GM08714 (cell line): ENCODE results near the gene MTMR3.

Source experiments
- H3K4me3 ChIP-seq: fragments of 200-500 bp; sonication (Bioruptor generic); 2 replicates; pipeline ENCODE4 v1.5.1; 2014; ENCODE audit warnings: mild to moderate bottlenecking, low read length, inconsistent platforms
- ZNF274 ChIP-seq: IDR thresholded peaks from 2 replicates; pipeline ENCODE4 v1.6.1; 2012; ENCODE audit warnings: mild to moderate bottlenecking, low read depth, low read length

MTMR3 gene

GRCh38 chr22:30005213-30005857 lies 122.4 kb downstream of the MTMR3 start:
- no peak for TF ChIP-seq ZNF274
- H3K4me3 ChIP-seq, result no peak overlapping the region

DNA sequence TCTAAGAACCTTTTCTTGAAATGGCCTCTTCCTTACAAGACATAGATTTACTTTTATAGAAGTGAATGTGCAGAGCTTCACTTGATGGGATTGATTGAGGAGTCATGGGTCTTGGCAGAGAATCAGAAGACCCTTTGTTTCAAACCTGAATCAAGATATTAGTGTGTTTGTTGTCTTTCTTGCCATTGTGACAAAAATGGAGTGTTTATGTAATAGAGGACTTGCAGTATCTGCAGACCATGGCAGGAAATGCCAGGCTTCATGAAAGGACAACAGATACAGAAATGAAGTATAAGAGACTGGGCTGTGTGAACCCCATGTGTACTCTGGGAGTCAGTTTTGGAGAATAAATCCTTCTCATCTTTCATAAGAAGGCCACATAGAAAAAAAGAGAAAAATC lies 124.4 kb downstream of the MTMR3 start:
- H3K4me3 ChIP-seq, result no peak overlapping the region
- no peak for TF ChIP-seq ZNF274

- TF ChIP-seq ZNF274, result no peak
- no peak overlapping the region for H3K4me3 ChIP-seq
Measured at GRCh38 chr22:30008401-30008800, 125.4 kb downstream of the MTMR3 start.

GRCh38 chr22:30009478-30009877 lies 126.5 kb downstream of the MTMR3 start:
- H3K4me3 ChIP-seq, result no peak overlapping the region
- TF ChIP-seq ZNF274, result no peak

DNA sequence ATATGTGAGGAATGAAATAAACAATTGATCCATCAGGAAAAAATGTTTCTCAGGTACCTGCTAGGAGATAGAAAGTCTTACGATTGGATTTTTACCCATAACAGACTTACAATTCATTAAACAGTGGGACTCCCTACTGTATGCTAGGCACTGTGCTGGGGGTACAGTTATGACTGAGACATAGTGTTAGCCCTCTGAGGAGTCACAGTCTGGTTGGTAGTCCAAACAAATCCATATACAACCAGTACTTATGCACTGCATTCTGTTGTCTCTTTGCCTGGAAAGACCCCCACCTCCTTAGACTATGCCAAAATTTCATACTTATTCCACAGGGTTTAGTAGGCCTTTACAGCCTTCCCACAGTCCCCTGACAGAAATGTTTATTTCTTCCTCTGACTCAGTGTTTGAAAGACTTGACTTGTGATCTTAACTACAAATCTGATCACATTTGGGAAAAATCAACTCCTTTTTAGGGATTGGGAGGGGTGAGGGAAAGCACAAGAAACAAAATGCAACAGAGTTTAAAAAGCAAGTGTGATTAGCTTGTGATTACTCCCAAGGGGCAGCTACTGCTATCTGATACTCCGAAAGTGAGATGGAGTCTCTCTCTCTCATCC lies 127.9 kb downstream of the MTMR3 start:
- no peak for TF ChIP-seq ZNF274
- H3K4me3 ChIP-seq, result no peak overlapping the region

DNA sequence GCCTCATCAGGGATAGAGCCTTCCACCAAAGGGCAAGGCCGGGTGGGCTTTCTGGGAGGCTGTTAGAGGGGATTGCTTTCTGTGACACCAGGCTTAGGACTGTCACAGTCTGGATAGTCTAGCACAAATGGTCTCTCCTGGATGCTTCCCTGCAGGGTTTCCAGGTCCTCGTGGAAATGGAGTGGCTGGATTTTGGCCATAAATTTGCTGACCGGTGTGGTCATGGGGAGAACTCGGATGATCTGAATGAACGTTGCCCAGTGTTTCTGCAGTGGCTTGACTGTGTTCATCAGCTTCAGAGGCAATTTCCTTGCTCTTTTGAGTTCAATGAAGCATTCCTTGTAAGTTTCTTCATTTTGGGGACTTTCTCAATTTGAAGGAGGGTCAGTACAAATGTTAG lies 130.2 kb downstream of the MTMR3 start:
- no peak overlapping the region for H3K4me3 ChIP-seq
- TF ChIP-seq ZNF274, result no peak

DNA sequence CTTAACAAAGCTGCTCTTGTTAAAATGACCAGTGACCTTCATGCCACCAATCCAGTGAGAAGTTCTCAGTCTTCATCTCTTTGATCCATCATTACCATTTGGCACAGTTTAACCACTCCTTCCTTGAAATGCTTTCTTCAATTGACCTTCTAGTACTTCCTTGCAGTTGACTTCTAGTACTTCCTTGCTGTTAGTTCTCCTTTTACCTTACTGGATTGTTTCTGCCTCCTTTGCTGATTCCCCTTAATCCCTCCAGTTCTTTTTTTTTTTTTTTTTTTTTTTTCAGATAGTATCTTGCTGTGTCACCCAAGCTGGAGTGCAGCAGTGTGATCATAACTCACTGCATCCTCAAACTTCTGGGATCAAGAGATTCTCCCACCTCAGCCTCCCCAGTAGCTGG lies 131.3 kb downstream of the MTMR3 start:
- TF ChIP-seq ZNF274, result no peak
- no peak overlapping the region for H3K4me3 ChIP-seq

GRCh38 chr22:30015229-30015797 lies 132.3 kb downstream of the MTMR3 start:
- no peak for TF ChIP-seq ZNF274

DNA sequence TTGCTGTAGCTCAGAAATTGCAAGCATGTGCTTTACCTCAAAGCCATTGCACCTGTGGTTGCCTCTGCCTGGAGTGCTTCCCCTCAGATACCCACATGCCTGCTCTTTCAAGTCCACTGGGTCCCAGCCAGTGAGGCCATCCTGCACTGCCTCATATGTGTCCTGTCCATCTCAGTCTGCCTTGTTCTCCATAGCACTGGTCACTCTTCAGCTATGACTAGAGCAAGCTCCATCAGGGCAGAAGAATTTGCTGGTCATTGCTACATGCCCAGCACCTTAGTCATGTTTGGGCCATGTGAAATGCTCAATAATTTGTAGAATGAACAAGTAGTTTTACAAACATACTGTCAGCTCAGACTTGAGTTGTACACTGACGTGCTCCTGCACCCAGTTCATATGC lies 132.9 kb downstream of the MTMR3 start:
- TF ChIP-seq ZNF274, result no peak
- H3K4me3 ChIP-seq, result no peak overlapping the region

More at GRCh38 chr22:30015229-30015797, 132.3 kb downstream of the MTMR3 start:
- no peak overlapping the region for H3K4me3 ChIP-seq

- no peak for TF ChIP-seq ZNF274
Measured at GRCh38 chr22:30016596-30016995, 133.6 kb downstream of the MTMR3 start.

GRCh38 chr22:30017375-30018223 lies 134.6 kb downstream of the MTMR3 start:
- no peak overlapping the region for H3K4me3 ChIP-seq

More at GRCh38 chr22:30016596-30016995, 133.6 kb downstream of the MTMR3 start:
- H3K4me3 ChIP-seq, result no peak overlapping the region

DNA sequence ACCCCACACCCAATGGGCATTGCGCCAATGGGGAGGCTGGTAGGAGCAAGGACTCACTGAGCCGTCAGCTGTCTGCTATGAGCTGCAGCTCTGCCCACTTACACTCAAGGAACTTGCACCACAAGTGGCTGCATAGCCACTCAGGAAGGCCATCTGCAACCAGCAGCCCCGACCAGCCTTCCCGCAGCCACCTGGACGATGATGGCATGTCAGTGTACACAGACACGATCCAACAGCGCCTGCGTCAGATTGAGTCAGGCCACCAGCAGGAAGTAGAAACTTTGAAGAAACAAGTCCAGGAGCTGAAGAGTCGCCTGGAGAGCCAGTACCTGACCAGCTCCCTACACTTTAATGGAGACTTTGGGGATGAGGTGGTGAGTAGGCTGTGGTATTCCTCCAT lies 137.5 kb downstream of the MTMR3 start:
- no peak for TF ChIP-seq ZNF274
- no peak overlapping the region for H3K4me3 ChIP-seq

More at GRCh38 chr22:30017375-30018223, 134.6 kb downstream of the MTMR3 start:
- TF ChIP-seq ZNF274, result no peak

GRCh38 chr22:30021338-30021737 lies 138.4 kb downstream of the MTMR3 start:
- no peak for TF ChIP-seq ZNF274
- H3K4me3 ChIP-seq, result no peak overlapping the region

- H3K4me3 ChIP-seq, result no peak overlapping the region
- no peak for TF ChIP-seq ZNF274
Measured at GRCh38 chr22:30021881-30022619, 139.1 kb downstream of the MTMR3 start.
